ENCODE measurements around the gene ADAM30.

- TF ChIP-seq CTCF (IDR thresholded peaks at IDR 0.05; ENCODE audit: poor library complexity) (no peak), EZH2phosphoT487 (IDR thresholded peaks at IDR 0.05; ENCODE audit: low read depth, severe bottlenecking, unreplicated experiment) (no peak)
Observed at GRCh38 chr1:119893238-119893791, 3.0 kb downstream of the ADAM30 start.

Data from hepatocyte (in vitro differentiated cells).